Panc1 (cell line): ENCODE results near the gene ZCCHC7. TPM values are rescaled to one million over a fixed set of nuclear protein-coding genes. Genes with fewer than 3 reads are reported as not detected.

Experiments used
- ATAC-seq: fragments of 200-7000 bp; cut with Tn5 transposase; 2 replicates; pipeline ENCODE4 v1.9.1; 2020; ENCODE audit warnings: mild to moderate bottlenecking, moderate library complexity
- BruUV-seq: library from RNA; stranded (reverse); fragments of 400-500 nt; replicated peaks from 2 replicates; lab custom pipeline; 2021; lab: Mats Ljungman, UMichigan
- CTCF ChIA-PET: fragments of 300-600 bp; sonication (Branson Sonifier 250); formaldehyde crosslinking; loops from one replicate; lab custom pipeline; 2022; ENCODE audit warnings: antibody characterized with exemption; lab: Charles Lee
- POLR2A ChIA-PET: fragments of 300-600 bp; sonication (Branson Sonifier 250); formaldehyde crosslinking; loops from one replicate; lab custom pipeline; 2022; ENCODE audit warnings: antibody characterized with exemption; lab: Charles Lee
- DNase-seq: peaks from one replicate; pipeline ENCODE4 v3.0.0-alpha.2; 2010; ENCODE audit warnings: low read depth, low spot score
- H3K27ac ChIP-seq: 2 replicates; pipeline ENCODE4 v1.5.1; 2011; ENCODE audit warnings: mild to moderate bottlenecking, low read length, inconsistent platforms
- H3K27me3 ChIP-seq: fragments of 200-500 bp; sonication (Bioruptor generic); 2 replicates; pipeline ENCODE4 v1.6.0; 2014; ENCODE audit warnings: low read length, inconsistent platforms; ENCODE audit not compliant: control insufficient read depth, insufficient read depth
- H3K36me3 ChIP-seq: fragments of 200-500 bp; sonication (Bioruptor generic); 2 replicates; pipeline ENCODE4 v1.5.1; 2014; ENCODE audit warnings: inconsistent platforms, mild to moderate bottlenecking, low read length, moderate library complexity; ENCODE audit not compliant: control insufficient read depth, insufficient read depth
- H3K4me1 ChIP-seq: 2 replicates; pipeline ENCODE4 v1.5.1; 2011; ENCODE audit warnings: inconsistent platforms, mild to moderate bottlenecking, low read length, moderate library complexity; ENCODE audit not compliant: control insufficient read depth, insufficient read depth
- H3K4me3 ChIP-seq, 2 experiments: 2 replicates each; pipeline ENCODE4 v1.5.1; 2011 to 2012; ENCODE audit warnings: low read depth in 2 of 2, low read length in 2 of 2, mild to moderate bottlenecking in 2 of 2, inconsistent platforms in 1 of 2, moderate library complexity in 1 of 2
- H3K9me3 ChIP-seq: fragments of 200-500 bp; sonication (Bioruptor generic); 2 replicates; pipeline ENCODE4 v1.5.1; 2014; ENCODE audit warnings: low read depth, mild to moderate bottlenecking, inconsistent platforms, low read length, moderate library complexity; ENCODE audit not compliant: control insufficient read depth, insufficient read depth
- CTCF ChIP-seq: fragments of 450-650 bp; IDR thresholded peaks from 2 replicates; pipeline ENCODE4 v1.5.1; 2017; ENCODE audit warnings: mild to moderate bottlenecking
- POLR2AphosphoS5 ChIP-seq: IDR thresholded peaks from 2 replicates; pipeline ENCODE4 v1.6.1; 2012; ENCODE audit warnings: mild to moderate bottlenecking, low read depth, low read length, moderate library complexity
- REST ChIP-seq, 2 experiments: IDR thresholded peaks; 2 replicates each; pipeline ENCODE4 v1.6.1; 2011 to 2012; ENCODE audit warnings: low read depth in 2 of 2, control low read depth in 1 of 2, low read length in 1 of 2, mild to moderate bottlenecking in 1 of 2, moderate library complexity in 1 of 2; ENCODE audit not compliant: insufficient read depth in 1 of 2
- SIN3A ChIP-seq: IDR thresholded peaks from 2 replicates; pipeline ENCODE4 v1.6.1; 2012; ENCODE audit warnings: low read depth, mild to moderate bottlenecking, low read length, moderate library complexity, borderline replicate concordance; ENCODE audit not compliant: insufficient read depth
- TCF7L2 ChIP-seq: IDR thresholded peaks from 2 replicates; pipeline ENCODE4 v1.6.1; 2011; ENCODE audit warnings: mild to moderate bottlenecking, low read depth, low read length, inconsistent platforms
- in situ Hi-C: cut with HindIII; loops from 2 replicates; pipeline ENCODE4 v1.10.0; 2016; ENCODE audit warnings: low sequenced_read_pairs, low pct_unique_long_range_greater_than_20kb
- intact Hi-C: fragments of 100-400 bp; cut with micrococcal nuclease; formaldehyde crosslinking; loops from one replicate; pipeline ENCODE4 v1.10.0; 2022; ENCODE audit not compliant: unreplicated experiment
- total RNA-seq: library from RNA; stranded (reverse); gene quantifications from one replicate; pipeline ENCODE4 v1.2.1, GENCODE V29; 2021; ENCODE audit not compliant: unreplicated experiment

Gene ZCCHC7
- total RNA-seq, 1 experiment from 2014 or later: 43.7 TPM

GRCh38 chr9:37128051-37128450 is 7.7 kb downstream of the ZCCHC7 start:
- POLR2A ChIA-PET: no interaction called here
- in situ Hi-C loops: loop anchor here (5.0 kb wide), 1 partner anchor 104 kb away; no protein-coding TSS in a partner anchor
- Histone ChIP-seq H3K4me3 (no peak overlapping the region), H3K27ac (no peak overlapping the region), H3K9me3 (no peaks in the 10 kb centered on the region), H3K36me3 (peaks cover 19% of the 10 kb centered on the region), H3K4me1 (peaks cover 7% of the 10 kb centered on the region; the same call in 1 of the 2 replicates), H3K27me3 (no peaks in the 10 kb centered on the region)
- TF ChIP-seq TCF7L2 (no peak), SIN3A (no peak), CTCF (no peak), REST (IDR thresholded peaks at IDR 0.05; ENCODE audit: insufficient read depth in 1 of 2, low read depth in 2 of 2, low read length in 1 of 2) (no peak), POLR2AphosphoS5 (no peak)
- intact Hi-C loops: loop anchor here (10.0 kb wide), 2 partner anchors 63 to 133 kb away; no protein-coding TSS in a partner anchor
- CTCF ChIA-PET: no interaction called here
- no peak for ATAC-seq
- TSS peak; percentile 3 for BruUV-seq
- no peak for DNase-seq

GRCh38 chr9:37134166-37134565 is 13.8 kb downstream of the ZCCHC7 start:
- ChIA-PET POLR2A (no interaction called here), CTCF (no interaction called here)
- in situ Hi-C loops: no loop called here
- no TSS peak for BruUV-seq
- intact Hi-C loops: no loop called here
- no peaks in the 10 kb centered on the region for H3K27me3 ChIP-seq
- H3K9me3 ChIP-seq: no peaks in the 10 kb centered on the region
- no peak overlapping the region for H3K4me3 ChIP-seq
- no peak overlapping the region for H3K27ac ChIP-seq
- ATAC-seq: no peak
- TF ChIP-seq REST (IDR thresholded peaks at IDR 0.05; ENCODE audit: insufficient read depth in 1 of 2, low read depth in 2 of 2, low read length in 1 of 2) (no peak), TCF7L2 (no peak), CTCF (no peak), SIN3A (no peak), POLR2AphosphoS5 (no peak)
- H3K36me3 ChIP-seq: peaks cover 7% of the 10 kb centered on the region; the same call in 1 of the 2 replicates
- no peak for DNase-seq
- no peaks in the 10 kb centered on the region for H3K4me1 ChIP-seq
